Heart left ventricle (tissue), 16 donors: ENCODE measurements around the gene RASSF5. TPM values are rescaled to one million over a fixed set of nuclear protein-coding genes. Genes with fewer than 3 reads are reported as not detected.
"Not testable (repeated sequence)": the region's sequence is repeated elsewhere in the genome, so short reads cannot be mapped to it uniquely, and the experiment has no call there.

Experiments used
- ATAC-seq, 4 donors: fragments of 200-7000 bp; cut with Tn5 transposase; one replicate each; pipeline ENCODE4 v1.9.1; 2020 to 2022; ENCODE audit warnings: moderate library complexity in 4 of 4, mild to moderate bottlenecking in 3 of 4, moderate number of reproducible peaks in 1 of 4
- DNase-seq, 5 donors: peaks; one replicate each; pipeline ENCODE4 v3.0.0-alpha.2; 2020
- H3K27ac ChIP-seq, 12 donors: fragments of 200-600 bp; sonication (generic) in 4 of 12; one replicate each; pipeline versions ENCODE4 v1.5.0 to v1.8.0; 2016 to 2022; ENCODE audit warnings: mild to moderate bottlenecking in 2 of 12
- H3K27me3 ChIP-seq, 9 donors: fragments of 200-600 bp; sonication (generic) in 2 of 9; one replicate each; pipeline versions ENCODE4 v1.5.1 to v1.8.0; 2016 to 2022; ENCODE audit warnings: mild to moderate bottlenecking in 3 of 9
- H3K36me3 ChIP-seq, 9 donors: fragments of 200-600 bp; sonication (generic) in 2 of 9; one replicate each; pipeline versions ENCODE4 v1.5.0 to v1.8.0; 2018 to 2022; ENCODE audit warnings: mild to moderate bottlenecking in 2 of 9
- H3K4me1 ChIP-seq, 12 donors: fragments of 200-600 bp; sonication (generic) in 4 of 12; one replicate each; pipeline versions ENCODE4 v1.5.0 to v1.8.0; 2016 to 2022; ENCODE audit warnings: mild to moderate bottlenecking in 3 of 12
- H3K4me3 ChIP-seq, 12 donors: fragments of 200-600 bp; sonication (generic) in 4 of 12; one replicate each; pipeline versions ENCODE4 v1.5.0 to v1.8.0; 2017 to 2022; ENCODE audit warnings: mild to moderate bottlenecking in 9 of 12, moderate library complexity in 4 of 12
- H3K9me3 ChIP-seq, 12 donors: fragments of 200-600 bp; sonication (generic) in 4 of 12; one replicate each; pipeline versions ENCODE4 v1.5.0 to v1.8.0; 2016 to 2022; ENCODE audit warnings: mild to moderate bottlenecking in 1 of 12
- CTCF ChIP-seq, 12 donors: fragments of 200-600 bp; sonication (generic) in 4 of 12; IDR thresholded peaks; one replicate each; pipeline versions ENCODE4 v1.5.0 to v1.8.0; 2018 to 2022; ENCODE audit warnings: antibody characterized with exemption in 12 of 12, mild to moderate bottlenecking in 5 of 12
- POLR2A ChIP-seq, 2 donors: fragments of 450-650 bp; IDR thresholded peaks; one replicate each; pipeline ENCODE4 v1.6.1; 2017; ENCODE audit warnings: antibody characterized with exemption in 2 of 2, mild to moderate bottlenecking in 2 of 2, moderate library complexity in 2 of 2
- WGBS, 4 donors: extraction: QIAGEN DNeasy Blood & Tissue Kit in 2 of 4; methylation state at CpG; one replicate each; pipeline versions ENCODE4 v1.1.5 to v1.1.7; 2013 to 2018; 5-methylcytosine and 5-hydroxymethylcytosine counted together
- intact Hi-C, 10 donors: fragments of 100-400 bp; cut with DNase I; formaldehyde crosslinking; loops; one replicate each; pipeline versions ENCODE4 v1.11.1 to v1.14.2; 2022
- polyA plus RNA-seq, 2 donors: library from polyadenylated mRNA; stranded (reverse); fragments of 200-250 nt; gene quantifications; one replicate each; pipeline ENCODE4 v1.2.3, GENCODE V29; 2013
- total RNA-seq, 9 donors: library from RNA; depleted of rRNA in 2 of 9; stranded (reverse); fragments of >200 nt in 2 of 9; fragmentation: NEBNext Ultra II Directional in 3 of 9; extraction: Animal tissue kit (Norgen Biotek cat#: 25700) in 3 of 9; gene quantifications; one replicate each; pipeline versions ENCODE4 v1.1.0 to v1.2.4, GENCODE V29; 2016 to 2023
- donor health status: ischemic (EF 13 %, LVEDD 7.1; RV severe dilation, severe dysfunction).
- donor health status: healthy with polysubstance abuse.
- donor health status: DM: no; HTN: yes; CAD: no.
- donor health status: DM: no; HTN: no; CAD: no.
- donor health status: ischemic (EF 25% LVEDD 6.9; RV normal size, moderate dysfunction).
- donor health status: ischemic (EF 25% LVEDD 5.7; RV mildly dilated, moderate dysfunction).
- donor health status: healthy.
- donor health status: DM: yes; HTN: yes; CAD: no.
- donor health status: ischemic (EF 35%, LVEDD 5.7; RV mildly dilated, moderate dysfunction).
- donor health status: nonischemic (EF 11% LVEDD 7.7; RV severe dilation, severe dysfunction).
- donor health status: DM: yes; HTN: yes; CAD: no.
- donor health status: PGD.
- donor health status: ischemic (EF 29% LVEDD 5.4; RV normal size, mild dysfunction).
- donor health status: nonischemic (EF 23%, LVEDD 6.1; RV moderate dilation, normal function).

The RASSF5 gene
- total and polyA plus RNA-seq, 11 donors = 1.3 to 27.4 (median 5.6) TPM

GRCh38 chr1:206608108-206608698 lies 100.9 kb downstream of the RASSF5 start:
- H3K27me3 ChIP-seq = no peaks in the 10 kb centered on the region
- H3K27ac ChIP-seq = no peak overlapping the region
- no peak overlapping the region for H3K4me3 ChIP-seq
- DNase-seq (peak in 1 of 5 donors; percentile 32), ATAC-seq (no peak)
- H3K36me3 ChIP-seq = peaks cover 0 to 78% (median 67%) of the 10 kb centered on the region in 9 donors
- intact Hi-C loops = loop anchor here in 4 of 10 donors (5.0 to 10.0 kb wide), 3 partner anchors 304 to 374 kb away; partner anchors contain the start of gene FCAMR (in 1 of the 4)
- TF ChIP-seq CTCF (IDR thresholded peaks at IDR 0.05) (peak; percentile 38 to 68 (median 56)), POLR2A (IDR thresholded peaks at IDR 0.05) (no peak)
- H3K4me1 ChIP-seq = peaks cover 0 to 13% (median 8%) of the 10 kb centered on the region in 12 donors
- WGBS, 4 donors = 74 to 82% (median 76%) methylated on average over 7 of the region's 7 CpGs
- H3K9me3 ChIP-seq = no peaks in the 10 kb centered on the region

GRCh38 chr1:206609229-206609991 lies 102.1 kb downstream of the RASSF5 start:
- no peak for DNase-seq
- Histone ChIP-seq H3K27ac (no peak overlapping the region), H3K4me3 (no peak overlapping the region), H3K27me3 (no peaks in the 10 kb centered on the region), H3K9me3 (no peaks in the 10 kb centered on the region), H3K36me3 (peaks cover 0 to 65% (median 57%) of the 10 kb centered on the region in 9 donors), H3K4me1 (peaks cover 0 to 13% (median 8%) of the 10 kb centered on the region in 12 donors)
- intact Hi-C loops = loop anchor here in 4 of 10 donors (5.0 to 10.0 kb wide), 3 partner anchors 303 to 373 kb away; partner anchors contain the start of gene FCAMR (in 1 of the 4)
- no peak for ATAC-seq
- no peak for TF ChIP-seq POLR2A (IDR thresholded peaks at IDR 0.05)
- WGBS, 4 donors = 52 to 64% (median 53%) methylated on average over 4 of the region's 4 CpGs

DNA sequence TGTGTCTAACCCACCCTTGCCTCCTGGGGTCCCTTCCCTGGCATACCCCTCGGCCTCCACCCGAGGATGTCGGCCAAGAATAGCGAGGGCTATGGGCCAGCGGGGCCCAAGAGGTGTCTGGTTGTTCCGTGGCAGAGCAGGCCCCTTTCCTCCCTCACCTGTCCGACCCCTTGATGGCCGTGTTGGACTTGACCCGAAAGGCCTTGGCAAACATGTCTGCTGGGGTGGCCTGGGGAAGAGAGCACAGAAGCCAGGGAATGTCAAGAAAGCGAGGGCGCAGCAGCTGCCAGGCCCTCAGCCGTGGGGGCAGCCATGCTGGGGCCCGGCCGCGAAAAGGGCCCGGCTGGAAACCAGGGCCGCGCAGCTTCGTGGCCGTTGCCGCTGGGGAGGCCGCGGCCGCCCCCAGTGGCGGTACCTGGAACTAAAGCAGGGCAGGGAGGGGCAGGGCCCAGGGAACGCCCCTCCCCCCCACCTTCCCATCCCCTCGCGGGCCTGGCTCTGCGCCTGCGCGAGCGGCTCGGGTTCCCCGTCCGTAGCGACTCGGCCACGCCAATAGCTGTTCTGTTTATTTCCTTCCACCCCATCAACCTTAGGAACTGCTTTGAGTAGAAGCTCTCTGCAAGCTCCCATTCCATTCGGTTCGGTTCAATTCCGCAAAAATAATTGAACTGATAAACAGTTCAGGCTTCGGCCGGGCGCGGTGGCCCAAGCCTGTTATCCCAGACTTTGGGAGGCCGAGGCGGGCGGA lies 105.0 kb downstream of the RASSF5 start, which contains the start of gene EIF2D:
EIF2D (minus strand) TSS at position 337 of the 748 bp plus-strand sequence; CDS start at position 214, 123 bp downstream.
- Histone ChIP-seq H3K4me3 (peak within 1 kb of the TSS; percentile 56 to 92 (median 78)), H3K9me3 (no peaks in the 10 kb centered on the region), H3K4me1 (peaks cover 0 to 13% (median 8%) of the 10 kb centered on the region in 12 donors), H3K27me3 (no peaks in the 10 kb centered on the region), H3K36me3 (peaks cover 0 to 37% (median 28%) of the 10 kb centered on the region in 9 donors), H3K27ac (peak within 1 kb of the TSS; percentile 63 to 90 (median 86))
- TF ChIP-seq POLR2A (IDR thresholded peaks at IDR 0.05) = peak in 1 of 2 donors; percentile 58
- peak; percentile 94 to 100 (median 98) for TF ChIP-seq CTCF (IDR thresholded peaks at IDR 0.05)
- intact Hi-C loops = loop anchor here in 4 of 10 donors (5.0 to 10.0 kb wide), 2 partner anchors 300 to 372 kb away; no protein-coding TSS in a partner anchor
- peak; percentile 99 for ATAC-seq
- 4 to 9% (median 5%) methylated on average over 45 to 48 of the region's 48 CpGs for WGBS, 4 donors
- DNase-seq = peak; percentile 94 to 99 (median 96)

DNA sequence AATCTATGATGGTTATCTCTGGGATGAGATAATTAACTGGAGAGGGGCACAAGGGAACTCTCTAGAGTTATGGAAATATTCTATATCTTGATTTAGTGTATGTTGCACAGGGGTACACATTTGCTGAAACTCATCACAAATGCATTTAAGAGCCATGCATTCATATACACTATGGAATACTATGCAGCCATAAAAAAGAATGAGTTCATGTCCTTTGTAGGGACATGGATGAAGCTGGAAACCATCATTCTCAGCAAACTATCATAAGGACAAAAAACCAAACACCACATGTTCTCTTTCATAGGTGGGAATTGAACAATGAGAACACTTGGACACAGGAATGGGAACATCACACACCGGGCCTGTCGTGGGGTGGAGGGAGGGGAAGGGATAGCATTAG lies 119.1 kb downstream of the RASSF5 start:
- 94 to 97% (median 95%) methylated on average over 2 of the region's 2 CpGs for WGBS, 4 donors
- not testable (repeated sequence) for ATAC-seq

More for the DNA sequence above, 119.1 kb downstream of the RASSF5 start:
- H3K4me3 ChIP-seq, H3K9me3 ChIP-seq, DNase-seq, H3K27ac ChIP-seq, H3K4me1 ChIP-seq, H3K27me3 ChIP-seq, H3K36me3 ChIP-seq: not testable (repeated sequence)
- intact Hi-C loops = loop anchor here in 1 of 10 donors (10.0 kb wide), 1 partner anchor 348 kb away; the partner anchor contains the start of gene FCAMR
